HepG2 (cell line): ENCODE results near the gene ABCB8. TPM values are rescaled to one million over a fixed set of nuclear protein-coding genes. Genes with fewer than 3 reads are reported as not detected.
A peak's percentile ranks its signal among the peaks of the same experiment; 100 is the strongest.

Experiments
- ASH2L ChIP-seq: fragments of 300-600, 200-600 bp; sonication (generic); IDR thresholded peaks from 2 replicates; pipeline ENCODE4 v1.7.0; 2017; ENCODE audit warnings: low read depth, mild to moderate bottlenecking, moderate library complexity, mixed read lengths, low read length; ENCODE audit not compliant: insufficient read length
- BRD4 ChIP-seq: sonication (generic); formaldehyde crosslinking; IDR thresholded peaks from 2 replicates; pipeline ENCODE4 v1.4.0; 2020; ENCODE audit warnings: missing genetic modification reagents
- EED ChIP-seq: sonication (generic); formaldehyde crosslinking; IDR thresholded peaks from 2 replicates; pipeline ENCODE4 v1.5.0; 2020; ENCODE audit warnings: mild to moderate bottlenecking, missing genetic modification reagents
- FOXP1 ChIP-seq, 2 experiments: fragments of 450-650 bp in 1 of 2; IDR thresholded peaks; 2 replicates each; pipeline ENCODE4 v1.6.1; 2017 to 2018; ENCODE audit warnings: antibody characterized with exemption in 1 of 2
- IKZF4 ChIP-seq: sonication (generic); formaldehyde crosslinking; IDR thresholded peaks from 2 replicates; pipeline ENCODE4 v1.5.1; 2020; ENCODE audit warnings: borderline replicate concordance, mild to moderate bottlenecking, low read depth, missing genetic modification reagents; ENCODE audit errors: not compliant biosample characterization
- SALL2 ChIP-seq: sonication (generic); formaldehyde crosslinking; IDR thresholded peaks from 2 replicates; pipeline ENCODE4 v1.8.1; 2023; ENCODE audit warnings: mild to moderate bottlenecking, missing genetic modification reagents, inconsistent platforms
- SIN3B ChIP-seq: fragments of 150-350 bp; IDR thresholded peaks from 2 replicates; pipeline ENCODE4 v1.6.1; 2014; ENCODE audit warnings: low read length
- XBP1 ChIP-seq: sonication (generic); formaldehyde crosslinking; IDR thresholded peaks from 2 replicates; pipeline ENCODE4 v1.5.0; 2020; ENCODE audit warnings: missing genetic modification reagents
- ZBTB42 ChIP-seq: sonication (generic); formaldehyde crosslinking; IDR thresholded peaks from 2 replicates; pipeline ENCODE4 v1.5.0; 2020; ENCODE audit warnings: mild to moderate bottlenecking, missing genetic modification reagents
- ZBTB7B ChIP-seq: sonication (generic); formaldehyde crosslinking; IDR thresholded peaks from 2 replicates; pipeline ENCODE4 v1.4.0; 2020; ENCODE audit warnings: missing genetic modification reagents
- ZMYM3 ChIP-seq: sonication (generic); formaldehyde crosslinking; IDR thresholded peaks from 2 replicates; pipeline ENCODE4 v1.5.1; 2020; ENCODE audit warnings: mild to moderate bottlenecking, missing genetic modification reagents
- ZNF501 ChIP-seq: sonication (generic); formaldehyde crosslinking; IDR thresholded peaks from 2 replicates; pipeline ENCODE4 v1.5.1; 2020; ENCODE audit warnings: mild to moderate bottlenecking, moderate library complexity, missing genetic modification reagents
- ZNF570 ChIP-seq: sonication (generic); formaldehyde crosslinking; IDR thresholded peaks from 2 replicates; pipeline ENCODE4 v1.4.0; 2020; ENCODE audit warnings: mild to moderate bottlenecking, missing genetic modification reagents, borderline replicate concordance
- polyA plus RNA-seq, 8 experiments: library from polyadenylated mRNA; depleted of rRNA in 3 of 8; stranded (reverse) in 7 of 8; unstranded in 1 of 8; fragments of >200 nt; fragmentation: Illumina TruSeq in 4 of 8; extraction: Trizol in 4 of 8; gene quantifications; 2 replicates each; pipeline versions ENCODE4 v1.2.1 to v1.2.3, GENCODE V29; 2011 to 2016; ENCODE audit warnings: low read depth in 4 of 8, missing spikeins in 1 of 8, mixed read lengths in 1 of 8; ENCODE audit not compliant: insufficient read depth in 1 of 8
- total RNA-seq, 5 experiments: library from RNA; depleted of rRNA; stranded (reverse); fragments of >200 nt; fragmentation: Illumina TruSeq; extraction: Trizol; gene quantifications; 2 replicates each; pipeline ENCODE4 v1.2.3, GENCODE V29; 2016; ENCODE audit warnings: low read depth in 1 of 5
- TF ChIP-seq, protein P1 (sequence below): sonication (generic); formaldehyde crosslinking; IDR thresholded peaks from 2 replicates; pipeline ENCODE4 v1.5.0; 2020; ENCODE audit warnings: missing genetic modification reagents
- TF ChIP-seq, protein P2 (sequence below): sonication (generic); IDR thresholded peaks from 2 replicates; pipeline ENCODE4 v1.6.1; 2016; ENCODE audit warnings: low read depth, borderline replicate concordance
- TF ChIP-seq, protein P3 (sequence below): sonication (generic); formaldehyde crosslinking; IDR thresholded peaks from 2 replicates; pipeline ENCODE4 v1.4.0; 2020; ENCODE audit warnings: missing genetic modification reagents
- TF ChIP-seq, protein P4 (sequence below): sonication (generic); formaldehyde crosslinking; IDR thresholded peaks from 2 replicates; pipeline ENCODE4 v1.4.0; 2020; ENCODE audit warnings: mild to moderate bottlenecking, missing genetic modification reagents
- TF ChIP-seq, protein P5 (sequence below): IDR thresholded peaks from 2 replicates; pipeline ENCODE4 v1.4.0; 2020; ENCODE audit warnings: mild to moderate bottlenecking, missing genetic modification reagents
- TF ChIP-seq, protein P6 (sequence below): sonication (generic); formaldehyde crosslinking; IDR thresholded peaks from 2 replicates; pipeline ENCODE4 v1.4.0; 2020; ENCODE audit warnings: missing genetic modification reagents
- TF ChIP-seq, protein P7 (sequence below): sonication (generic); formaldehyde crosslinking; IDR thresholded peaks from 2 replicates; pipeline ENCODE4 v1.8.0; 2022; ENCODE audit warnings: mild to moderate bottlenecking, missing genetic modification reagents, moderate library complexity

ABCB8 gene
- total and polyA plus RNA-seq, 2 of the 13 experiments (the other 11 are each of a cell fraction or from before 2014, with no cell fraction given): 6.6 to 16.7 TPM

DNA sequence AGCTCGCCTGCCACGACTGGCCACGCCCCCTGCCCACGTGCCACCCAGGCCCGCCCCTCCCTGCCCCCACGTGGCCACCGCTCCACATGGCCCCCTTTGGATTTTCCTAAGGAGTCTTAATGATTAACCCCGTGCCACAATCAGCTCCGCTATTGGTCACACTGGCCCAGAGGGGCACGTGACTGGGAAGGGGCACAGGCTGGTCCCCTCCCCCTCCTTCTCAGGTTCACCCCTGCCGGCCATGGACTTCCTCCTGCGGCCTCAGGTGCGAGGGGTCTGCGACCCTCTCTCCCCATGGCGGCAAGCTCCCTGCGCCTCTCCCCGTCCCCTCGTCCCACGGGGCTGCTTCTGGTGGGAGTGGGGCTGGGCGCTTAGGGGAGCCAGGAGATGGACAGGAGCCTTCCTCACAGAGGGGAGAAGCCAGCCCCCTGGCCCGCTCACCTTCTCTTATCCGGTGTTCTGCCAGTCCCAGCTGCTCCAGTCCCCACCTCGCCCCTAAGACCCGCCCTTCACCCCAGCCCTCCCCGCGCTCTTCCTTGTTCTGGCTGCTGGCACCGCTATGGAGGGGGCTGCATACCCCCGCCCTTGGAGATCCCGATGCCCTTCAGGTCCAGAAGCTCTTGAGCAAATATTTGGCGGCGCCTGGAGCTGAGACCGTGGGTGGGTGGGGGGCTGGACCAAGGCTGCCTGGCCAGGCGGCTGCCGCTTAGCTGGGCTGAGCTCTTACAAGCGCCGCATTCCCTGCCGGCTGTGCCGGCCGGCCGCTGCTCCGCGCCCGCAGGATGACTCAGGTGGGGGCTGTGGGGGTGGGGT, 34.4 kb downstream of the ABCB8 start (continued):
- TF ChIP-seq, protein P1, sequence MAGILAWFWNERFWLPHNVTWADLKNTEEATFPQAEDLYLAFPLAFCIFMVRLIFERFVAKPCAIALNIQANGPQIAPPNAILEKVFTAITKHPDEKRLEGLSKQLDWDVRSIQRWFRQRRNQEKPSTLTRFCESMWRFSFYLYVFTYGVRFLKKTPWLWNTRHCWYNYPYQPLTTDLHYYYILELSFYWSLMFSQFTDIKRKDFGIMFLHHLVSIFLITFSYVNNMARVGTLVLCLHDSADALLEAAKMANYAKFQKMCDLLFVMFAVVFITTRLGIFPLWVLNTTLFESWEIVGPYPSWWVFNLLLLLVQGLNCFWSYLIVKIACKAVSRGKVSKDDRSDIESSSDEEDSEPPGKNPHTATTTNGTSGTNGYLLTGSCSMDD: no peak
- TF ChIP-seq IKZF4 (CRISPR knock-in tag) (no peak), EED (CRISPR knock-in tag) (no peak), ASH2L (peak; percentile 67), ZBTB42 (CRISPR knock-in tag) (no peak; the same call in 1 of the 2 replicates), XBP1 (no peak), BRD4 (CRISPR knock-in tag) (no peak), FOXP1 (IDR thresholded peaks at IDR 0.05) (no peak), FOXP1 (CRISPR knock-in tag; IDR thresholded peaks at IDR 0.05) (no peak), SIN3B (no peak), SALL2 (CRISPR knock-in tag) (0 out of 2 replicates have a peak, but pooled peaks have one; percentile 55), ZBTB7B (peak; percentile 58; the same call in 1 of the 2 replicates), ZNF501 (CRISPR knock-in tag) (no peak), ZNF570 (CRISPR knock-in tag) (no peak), ZMYM3 (CRISPR knock-in tag) (peak; percentile 44; the same call in 1 of the 2 replicates)
- TF ChIP-seq, protein P2, sequence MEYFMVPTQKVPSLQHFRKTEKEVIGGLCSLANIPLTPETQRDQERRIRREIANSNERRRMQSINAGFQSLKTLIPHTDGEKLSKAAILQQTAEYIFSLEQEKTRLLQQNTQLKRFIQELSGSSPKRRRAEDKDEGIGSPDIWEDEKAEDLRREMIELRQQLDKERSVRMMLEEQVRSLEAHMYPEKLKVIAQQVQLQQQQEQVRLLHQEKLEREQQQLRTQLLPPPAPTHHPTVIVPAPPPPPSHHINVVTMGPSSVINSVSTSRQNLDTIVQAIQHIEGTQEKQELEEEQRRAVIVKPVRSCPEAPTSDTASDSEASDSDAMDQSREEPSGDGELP: peak; percentile 56; the same call in 1 of the 2 replicates
- TF ChIP-seq, protein P3, sequence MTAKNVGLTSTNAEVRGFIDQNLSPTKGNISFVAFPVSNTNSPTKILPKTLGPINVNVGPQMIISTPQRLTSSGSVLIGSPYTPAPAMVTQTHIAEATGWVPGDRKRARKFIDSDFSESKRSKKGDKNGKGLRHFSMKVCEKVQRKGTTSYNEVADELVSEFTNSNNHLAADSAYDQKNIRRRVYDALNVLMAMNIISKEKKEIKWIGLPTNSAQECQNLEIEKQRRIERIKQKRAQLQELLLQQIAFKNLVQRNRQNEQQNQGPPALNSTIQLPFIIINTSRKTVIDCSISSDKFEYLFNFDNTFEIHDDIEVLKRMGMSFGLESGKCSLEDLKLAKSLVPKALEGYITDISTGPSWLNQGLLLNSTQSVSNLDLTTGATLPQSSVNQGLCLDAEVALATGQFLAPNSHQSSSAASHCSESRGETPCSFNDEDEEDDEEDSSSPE (CRISPR knock-in tag): peak; percentile 47; the same call in 1 of the 2 replicates
- TF ChIP-seq, protein P4, sequence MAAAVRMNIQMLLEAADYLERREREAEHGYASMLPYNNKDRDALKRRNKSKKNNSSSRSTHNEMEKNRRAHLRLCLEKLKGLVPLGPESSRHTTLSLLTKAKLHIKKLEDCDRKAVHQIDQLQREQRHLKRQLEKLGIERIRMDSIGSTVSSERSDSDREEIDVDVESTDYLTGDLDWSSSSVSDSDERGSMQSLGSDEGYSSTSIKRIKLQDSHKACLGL (CRISPR knock-in tag): no peak; the same call in 1 of the 2 replicates
- TF ChIP-seq, protein P5, sequence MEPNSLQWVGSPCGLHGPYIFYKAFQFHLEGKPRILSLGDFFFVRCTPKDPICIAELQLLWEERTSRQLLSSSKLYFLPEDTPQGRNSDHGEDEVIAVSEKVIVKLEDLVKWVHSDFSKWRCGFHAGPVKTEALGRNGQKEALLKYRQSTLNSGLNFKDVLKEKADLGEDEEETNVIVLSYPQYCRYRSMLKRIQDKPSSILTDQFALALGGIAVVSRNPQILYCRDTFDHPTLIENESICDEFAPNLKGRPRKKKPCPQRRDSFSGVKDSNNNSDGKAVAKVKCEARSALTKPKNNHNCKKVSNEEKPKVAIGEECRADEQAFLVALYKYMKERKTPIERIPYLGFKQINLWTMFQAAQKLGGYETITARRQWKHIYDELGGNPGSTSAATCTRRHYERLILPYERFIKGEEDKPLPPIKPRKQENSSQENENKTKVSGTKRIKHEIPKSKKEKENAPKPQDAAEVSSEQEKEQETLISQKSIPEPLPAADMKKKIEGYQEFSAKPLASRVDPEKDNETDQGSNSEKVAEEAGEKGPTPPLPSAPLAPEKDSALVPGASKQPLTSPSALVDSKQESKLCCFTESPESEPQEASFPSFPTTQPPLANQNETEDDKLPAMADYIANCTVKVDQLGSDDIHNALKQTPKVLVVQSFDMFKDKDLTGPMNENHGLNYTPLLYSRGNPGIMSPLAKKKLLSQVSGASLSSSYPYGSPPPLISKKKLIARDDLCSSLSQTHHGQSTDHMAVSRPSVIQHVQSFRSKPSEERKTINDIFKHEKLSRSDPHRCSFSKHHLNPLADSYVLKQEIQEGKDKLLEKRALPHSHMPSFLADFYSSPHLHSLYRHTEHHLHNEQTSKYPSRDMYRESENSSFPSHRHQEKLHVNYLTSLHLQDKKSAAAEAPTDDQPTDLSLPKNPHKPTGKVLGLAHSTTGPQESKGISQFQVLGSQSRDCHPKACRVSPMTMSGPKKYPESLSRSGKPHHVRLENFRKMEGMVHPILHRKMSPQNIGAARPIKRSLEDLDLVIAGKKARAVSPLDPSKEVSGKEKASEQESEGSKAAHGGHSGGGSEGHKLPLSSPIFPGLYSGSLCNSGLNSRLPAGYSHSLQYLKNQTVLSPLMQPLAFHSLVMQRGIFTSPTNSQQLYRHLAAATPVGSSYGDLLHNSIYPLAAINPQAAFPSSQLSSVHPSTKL (CRISPR knock-in tag): no peak
- TF ChIP-seq, protein P6, sequence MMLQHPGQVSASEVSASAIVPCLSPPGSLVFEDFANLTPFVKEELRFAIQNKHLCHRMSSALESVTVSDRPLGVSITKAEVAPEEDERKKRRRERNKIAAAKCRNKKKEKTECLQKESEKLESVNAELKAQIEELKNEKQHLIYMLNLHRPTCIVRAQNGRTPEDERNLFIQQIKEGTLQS (CRISPR knock-in tag): no peak
- TF ChIP-seq, protein P7, sequence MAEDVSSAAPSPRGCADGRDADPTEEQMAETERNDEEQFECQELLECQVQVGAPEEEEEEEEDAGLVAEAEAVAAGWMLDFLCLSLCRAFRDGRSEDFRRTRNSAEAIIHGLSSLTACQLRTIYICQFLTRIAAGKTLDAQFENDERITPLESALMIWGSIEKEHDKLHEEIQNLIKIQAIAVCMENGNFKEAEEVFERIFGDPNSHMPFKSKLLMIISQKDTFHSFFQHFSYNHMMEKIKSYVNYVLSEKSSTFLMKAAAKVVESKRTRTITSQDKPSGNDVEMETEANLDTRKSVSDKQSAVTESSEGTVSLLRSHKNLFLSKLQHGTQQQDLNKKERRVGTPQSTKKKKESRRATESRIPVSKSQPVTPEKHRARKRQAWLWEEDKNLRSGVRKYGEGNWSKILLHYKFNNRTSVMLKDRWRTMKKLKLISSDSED (CRISPR knock-in tag): no peak
